PFSK-1 (cell line): ENCODE data around the gene ZNF277.

ENCODE experiments used
- FOXP2 ChIP-seq: optimal IDR thresholded peaks from 2 replicates; pipeline ENCODE3; 2011; ENCODE audit warnings: borderline replicate concordance, control low read depth, inconsistent platforms; ENCODE audit not compliant: insufficient read depth; ENCODE audit errors: extremely low read length, extremely low read depth
- POLR2AphosphoS5 ChIP-seq: IDR thresholded peaks from 2 replicates; pipeline ENCODE4 v1.6.1; 2012; ENCODE audit warnings: low read depth, mild to moderate bottlenecking, control low read depth, low read length, moderate library complexity
- REST ChIP-seq, 2 experiments: IDR thresholded peaks; 2 replicates each; pipeline versions ENCODE4 v1.6.1 to v1.8.0; 2011 to 2012; ENCODE audit warnings: low read depth in 2 of 2, low read length in 2 of 2, control low read depth in 1 of 2, inconsistent platforms in 1 of 2, mild to moderate bottlenecking in 1 of 2, moderate library complexity in 1 of 2; ENCODE audit not compliant: insufficient read depth in 1 of 2
- SIN3A ChIP-seq: IDR thresholded peaks from 2 replicates; pipeline ENCODE4 v1.6.1; 2012; ENCODE audit warnings: mild to moderate bottlenecking, low read length, moderate library complexity, borderline replicate concordance; ENCODE audit not compliant: insufficient read depth
- TAF1 ChIP-seq: IDR thresholded peaks from 2 replicates; pipeline ENCODE4 v1.6.1; 2012; ENCODE audit warnings: low read length, control low read depth, borderline replicate concordance; ENCODE audit not compliant: insufficient read depth

Gene ZNF277

GRCh38 chr7:112306903-112307302 lies 100.4 kb downstream of the ZNF277 start:
- TF ChIP-seq TAF1, result no peak
- TF ChIP-seq SIN3A, result no peak

- TF ChIP-seq SIN3A, result no peak
- TF ChIP-seq FOXP2, result no peak
- TF ChIP-seq POLR2AphosphoS5, result no peak
- TF ChIP-seq REST (IDR thresholded peaks at IDR 0.05; ENCODE audit: insufficient read depth in 1 of 2, low read depth in 2 of 2, low read length in 2 of 2), result no peak
- TF ChIP-seq TAF1, result no peak
Observed at GRCh38 chr7:112307506-112307905, 101.0 kb downstream of the ZNF277 start.

GRCh38 chr7:112308974-112309373 lies 102.5 kb downstream of the ZNF277 start:
- TF ChIP-seq TAF1 (no peak), SIN3A (no peak), REST (IDR thresholded peaks at IDR 0.05; ENCODE audit: insufficient read depth in 1 of 2, low read depth in 2 of 2, low read length in 2 of 2) (no peak), FOXP2 (no peak), POLR2AphosphoS5 (no peak)

- no peak for TF ChIP-seq TAF1
Observed at GRCh38 chr7:112322070-112322469, 115.6 kb downstream of the ZNF277 start.

- TF ChIP-seq TAF1 (no peak), REST (IDR thresholded peaks at IDR 0.05; ENCODE audit: insufficient read depth in 1 of 2, low read depth in 2 of 2, low read length in 2 of 2) (no peak), SIN3A (no peak), POLR2AphosphoS5 (no peak), FOXP2 (no peak)
Observed at GRCh38 chr7:112327566-112327965, 121.1 kb downstream of the ZNF277 start.

- TF ChIP-seq REST (IDR thresholded peaks at IDR 0.05; ENCODE audit: insufficient read depth in 1 of 2, low read depth in 2 of 2, low read length in 2 of 2), result no peak
- no peak for TF ChIP-seq TAF1
- TF ChIP-seq SIN3A, result no peak
- TF ChIP-seq POLR2AphosphoS5, result no peak
- TF ChIP-seq FOXP2, result no peak
Observed at GRCh38 chr7:112331492-112331891, 125.0 kb downstream of the ZNF277 start.
